H1 (cell line): ENCODE results near the gene DET1. TPM values are rescaled to one million over a fixed set of nuclear protein-coding genes. Genes with fewer than 3 reads are reported as not detected.

ENCODE experiments used
- BCL11A ChIP-seq, 2 experiments: IDR thresholded peaks; one replicate each; pipeline ENCODE4 v1.6.1; 2011; ENCODE audit warnings: low read depth in 2 of 2, low read length in 2 of 2, mild to moderate bottlenecking in 2 of 2
- KDM1A ChIP-seq: fragments of 200-600, 300-600 bp; sonication (generic); IDR thresholded peaks from 2 replicates; pipeline ENCODE4 v1.7.1; 2016; ENCODE audit warnings: mild to moderate bottlenecking, low read length, borderline replicate concordance
- polyA plus RNA-seq, 7 experiments: library from polyadenylated mRNA; depleted of rRNA in 3 of 7; stranded (reverse) in 5 of 7; unstranded in 2 of 7; fragments of >200 nt in 5 of 7; fragments of 200-250 nt in 2 of 7; gene quantifications; 1 replicate in 5 of 7; 2 replicates in 1 of 7; 4 replicates in 1 of 7; pipeline versions ENCODE4 v1.2.1 to v1.2.3, GENCODE V29; 2011 to 2013; ENCODE audit warnings: missing spikeins in 2 of 7, mixed read lengths in 2 of 7
- total RNA-seq: library from RNA; stranded (reverse); fragmentation: NEBNext Ultra II Directional; extraction: Animal tissue kit (Norgen Biotek cat#: 25700); gene quantifications from 2 replicates; pipeline ENCODE4 v1.2.1, GENCODE V29; 2021

The DET1 gene
- total and polyA plus RNA-seq, 2 of the 8 experiments (the other 6 are each of a cell fraction or from before 2014, with no cell fraction given), result 5.4 to 8.5 TPM

DNA sequence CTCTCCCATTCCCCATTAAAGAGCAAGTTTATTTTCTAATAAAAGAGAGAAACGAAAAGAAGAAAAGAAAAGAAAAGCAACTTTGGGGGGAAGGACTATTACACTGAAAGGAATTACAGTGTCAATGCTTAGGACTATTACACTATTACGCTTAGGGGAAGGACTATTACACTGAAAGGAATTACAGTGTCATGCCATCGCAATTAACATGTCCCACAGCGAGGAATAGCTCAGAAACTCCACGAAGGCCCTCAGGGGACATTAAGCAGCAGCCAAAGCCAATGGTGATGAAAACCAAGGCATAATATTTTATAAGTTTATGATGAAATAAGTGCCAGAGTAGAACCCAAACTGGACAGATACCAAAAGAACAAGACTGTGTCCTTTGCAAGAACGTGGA is 22.1 kb upstream of the DET1 start (continued):
- no peak for TF ChIP-seq KDM1A
- no peak for TF ChIP-seq BCL11A (IDR thresholded peaks at IDR 0.05; ENCODE audit: low read depth in 2 of 2, low read length in 2 of 2)
